DMS53 treated with DMSO at 0.1 percent for 48 hours (cell line): ENCODE measurements around the gene STARD7.
"Not testable (repeated sequence)": the region's sequence is repeated elsewhere in the genome, so short reads cannot be mapped to it uniquely, and the experiment has no call there.

Experiments used
- DNase-seq: peaks from one replicate; lab custom pipeline; 2025; ENCODE audit not compliant: unreplicated experiment; lab: John Stamatoyannopoulos, UW

STARD7 gene

DNA sequence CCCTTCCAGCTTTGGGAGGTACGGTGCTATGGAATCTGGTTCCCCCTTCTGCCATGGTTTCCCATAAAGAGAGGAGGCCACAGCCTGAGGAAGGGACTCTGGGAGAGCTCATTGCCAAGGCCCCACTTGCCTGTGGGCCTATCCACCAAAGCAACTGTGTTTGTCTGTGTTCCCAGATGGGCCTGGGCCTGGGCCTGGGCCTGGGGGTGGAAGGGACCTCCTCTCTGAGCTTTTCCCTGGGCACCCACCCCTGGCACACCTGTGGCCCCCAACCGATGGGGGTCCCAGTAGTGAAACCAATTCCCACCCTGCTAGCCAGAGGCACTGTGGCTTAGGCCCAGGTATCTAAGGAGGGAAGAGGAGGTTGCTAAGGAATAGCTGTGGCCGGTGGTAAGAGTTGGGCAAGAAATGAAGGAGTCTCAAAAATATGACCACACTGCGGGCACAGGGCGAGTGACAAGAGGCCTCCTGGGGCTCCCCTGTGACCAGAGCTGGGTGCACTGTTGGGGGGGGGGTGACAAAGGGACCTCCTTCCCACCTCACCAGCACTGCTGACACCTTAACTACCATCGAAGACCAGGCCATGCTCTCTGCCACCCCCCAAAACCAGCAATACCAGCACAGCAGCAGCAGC lies 58.5 kb downstream of the STARD7 start:
- no peak for DNase-seq

- DNase-seq = peak; percentile 82
Measured at GRCh38 chr2:96148410-96149217, 60.0 kb downstream of the STARD7 start.

- no peak for DNase-seq
Measured at GRCh38 chr2:96147593-96148201, 60.9 kb downstream of the STARD7 start.

DNA sequence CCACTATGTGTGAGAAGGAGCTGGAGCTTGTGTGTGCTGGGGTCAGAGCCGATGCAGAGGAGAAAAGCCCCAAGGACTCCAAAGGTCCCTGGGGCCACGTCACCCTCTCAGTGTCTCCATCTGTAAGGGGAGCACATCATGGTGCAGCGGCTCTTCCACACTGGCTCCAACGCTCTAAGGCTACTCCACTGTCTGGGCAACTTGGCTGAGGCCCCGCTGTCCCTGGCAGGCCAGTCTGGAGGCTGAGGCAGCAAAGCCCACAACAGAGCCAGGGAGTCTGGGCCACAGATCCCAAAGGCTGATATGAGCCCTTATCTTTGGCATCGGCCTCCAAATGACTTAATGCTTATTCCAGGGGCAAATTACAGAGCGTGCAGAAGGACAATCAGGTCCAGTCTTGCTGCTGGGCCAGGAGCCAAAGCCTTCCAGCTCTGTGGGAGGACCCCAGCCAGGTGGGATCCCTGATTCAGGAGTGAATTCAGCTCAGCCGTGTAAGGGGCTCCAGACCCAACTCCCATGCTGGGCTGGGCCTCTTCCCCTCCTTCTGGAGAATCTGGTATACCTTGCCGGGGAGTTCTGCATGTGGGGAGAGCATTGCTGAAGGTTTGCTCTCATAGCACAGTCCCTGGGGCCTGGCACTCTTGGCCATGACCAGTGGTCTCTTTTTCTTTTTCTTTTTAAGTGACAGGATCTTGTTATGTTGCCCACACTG lies 61.6 kb downstream of the STARD7 start:
- DNase-seq = no peak

DNA sequence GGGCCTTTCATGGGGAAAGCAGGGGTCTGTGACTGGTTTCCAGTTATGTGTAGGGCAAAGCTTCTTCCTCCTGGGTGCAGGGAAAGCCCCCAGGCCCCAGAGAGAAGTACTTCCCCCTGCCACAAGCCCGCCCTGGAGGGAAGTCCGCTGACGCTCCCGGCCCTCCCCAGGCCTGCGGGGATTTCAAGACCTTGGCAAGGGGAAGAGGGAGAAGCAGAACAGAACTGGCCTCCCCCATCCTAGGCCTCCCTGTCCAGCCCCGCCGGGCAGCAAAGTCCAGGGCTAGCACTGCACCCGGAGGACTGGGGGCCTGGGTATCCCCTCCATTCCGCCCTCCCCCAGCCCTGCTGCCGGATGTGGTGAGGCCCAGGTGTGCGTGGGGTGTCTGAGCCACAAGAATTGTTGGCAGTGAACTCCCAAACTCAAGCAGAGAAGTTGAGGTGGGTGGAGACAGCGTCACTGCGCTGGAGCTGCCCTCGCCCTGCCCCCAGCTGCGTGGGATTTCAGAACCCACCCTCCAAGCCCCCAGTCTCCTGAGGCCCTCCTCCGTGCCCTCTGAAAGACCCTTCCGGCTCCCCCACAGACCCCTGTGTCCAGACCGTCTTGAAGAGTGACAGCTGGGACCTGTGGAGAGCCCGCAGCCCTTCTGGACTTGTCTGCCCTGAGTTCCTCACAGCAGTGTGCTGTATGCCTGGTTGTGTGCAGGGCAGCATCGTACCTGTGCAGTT lies 62.3 kb downstream of the STARD7 start:
- no peak for DNase-seq

DNA sequence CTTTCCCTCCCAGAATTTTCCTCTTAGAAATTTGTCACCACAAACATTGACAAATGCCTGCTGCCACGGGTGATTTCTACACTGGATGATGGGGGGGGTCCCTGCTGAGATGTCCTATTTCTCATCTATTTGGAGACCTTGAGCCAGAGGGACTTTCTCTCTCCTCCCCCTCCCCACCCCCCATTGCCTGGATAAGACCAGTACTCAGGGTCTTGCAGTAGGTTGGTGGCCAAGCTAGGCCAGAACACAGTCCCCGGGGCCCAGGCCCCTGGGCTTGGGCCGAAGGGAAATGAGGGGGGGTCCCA lies 62.8 kb downstream of the STARD7 start:
- DNase-seq = no peak

DNA sequence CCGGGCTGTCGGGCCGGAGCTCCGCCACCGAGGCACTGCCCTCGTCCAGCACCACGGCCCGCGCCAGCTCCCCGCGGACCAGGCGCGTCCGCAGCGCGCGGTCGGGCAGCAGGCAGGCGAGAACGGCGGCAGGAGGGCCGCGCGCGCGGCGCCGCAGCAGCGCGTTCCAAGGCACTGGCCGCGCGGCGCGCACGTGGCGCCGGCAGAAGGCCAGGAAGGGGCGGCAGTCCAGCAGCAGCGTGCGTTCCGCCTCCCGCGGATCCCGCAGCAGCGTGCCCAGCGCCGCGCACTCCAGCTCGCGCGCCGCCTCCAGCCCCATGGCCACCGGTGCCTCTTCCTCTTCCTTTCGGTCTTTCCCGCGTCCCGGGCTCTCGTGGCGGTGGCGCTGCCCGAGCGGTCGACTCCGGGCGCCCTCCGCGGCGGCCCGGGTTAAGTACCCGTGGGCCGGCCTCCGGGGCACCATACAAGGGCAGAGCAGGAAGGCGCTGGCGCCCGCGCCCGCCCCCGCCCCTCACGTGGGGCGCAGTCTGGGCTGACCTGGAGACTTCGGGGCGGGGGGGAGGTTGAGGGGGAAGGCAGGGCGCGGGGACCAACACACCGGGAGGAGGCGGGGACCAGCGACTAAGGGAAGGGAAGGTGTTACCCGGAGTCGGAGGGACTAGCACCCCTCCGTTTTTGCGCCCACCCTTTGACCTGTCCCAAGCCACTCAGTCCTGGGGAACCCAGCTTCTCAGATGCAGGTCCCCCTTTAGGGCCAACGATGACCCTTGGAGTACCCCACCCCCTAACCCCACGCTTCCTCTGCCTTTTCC lies 63.4 kb downstream of the STARD7 start, which contains the start of gene DUSP2:
TSS of gene DUSP2 (minus strand) at position 405 of the 812 bp plus-strand sequence. CDS start at position 319, 86 bp downstream.
- DNase-seq = peak; percentile 83

DNA sequence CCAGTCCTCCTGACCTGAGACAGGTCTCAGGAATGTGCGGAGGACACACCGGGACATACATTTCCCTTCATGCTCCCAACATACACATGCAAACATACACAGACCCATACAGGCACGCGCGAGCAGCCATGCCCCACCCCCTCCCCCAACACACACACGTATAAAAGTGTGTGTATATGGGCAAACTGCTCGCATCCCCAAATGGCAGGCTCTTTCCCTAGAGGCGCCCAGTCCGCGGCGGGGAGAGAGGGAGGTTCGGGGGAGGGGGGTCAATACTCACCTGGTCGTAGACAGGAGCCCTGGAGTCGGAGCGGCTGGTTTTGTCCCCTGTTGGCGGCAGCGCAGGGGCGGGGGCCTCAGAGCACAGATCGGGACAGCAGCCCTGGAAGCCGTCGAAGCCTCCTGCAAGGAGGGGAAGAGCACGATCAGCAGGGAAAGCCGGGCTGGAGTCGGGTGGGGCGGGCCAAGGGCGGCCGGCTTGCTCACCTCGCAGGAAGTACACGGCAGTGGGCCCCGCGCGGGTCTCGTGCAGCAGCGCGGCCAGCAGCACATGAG lies 64.1 kb downstream of the STARD7 start:
- peak; percentile 47 for DNase-seq

DNA sequence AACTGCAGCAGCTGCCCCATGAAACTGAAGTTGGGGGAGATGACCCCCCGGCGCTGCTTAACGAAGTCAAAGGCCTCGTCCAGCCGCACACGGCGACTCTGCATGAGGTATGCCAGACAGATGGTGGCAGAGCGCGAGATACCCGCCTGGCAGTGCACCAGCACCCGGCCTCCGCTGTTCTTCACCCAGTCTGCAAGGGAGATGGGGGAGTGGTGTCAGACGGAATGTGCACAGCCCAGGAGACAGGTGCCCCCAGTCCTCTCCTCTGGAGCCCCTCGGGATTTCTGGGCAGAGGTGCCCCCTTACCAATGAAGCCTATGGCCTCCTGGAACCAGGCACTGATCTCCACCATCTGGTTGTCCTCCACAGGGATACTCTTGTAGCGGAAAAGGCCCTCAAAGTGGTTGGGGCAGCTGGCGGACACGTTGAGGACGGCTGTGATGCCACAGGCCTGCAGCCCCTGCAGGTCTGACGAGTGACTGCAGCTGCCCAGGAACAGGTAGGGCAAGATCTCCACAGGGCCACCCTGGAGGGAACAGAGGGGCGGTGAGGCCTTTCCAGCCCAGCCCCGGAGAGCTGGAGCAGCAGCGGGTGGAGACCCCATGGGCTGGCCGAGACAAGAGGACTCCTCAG lies 64.7 kb downstream of the STARD7 start:
- DNase-seq = peak; percentile 63

DNA sequence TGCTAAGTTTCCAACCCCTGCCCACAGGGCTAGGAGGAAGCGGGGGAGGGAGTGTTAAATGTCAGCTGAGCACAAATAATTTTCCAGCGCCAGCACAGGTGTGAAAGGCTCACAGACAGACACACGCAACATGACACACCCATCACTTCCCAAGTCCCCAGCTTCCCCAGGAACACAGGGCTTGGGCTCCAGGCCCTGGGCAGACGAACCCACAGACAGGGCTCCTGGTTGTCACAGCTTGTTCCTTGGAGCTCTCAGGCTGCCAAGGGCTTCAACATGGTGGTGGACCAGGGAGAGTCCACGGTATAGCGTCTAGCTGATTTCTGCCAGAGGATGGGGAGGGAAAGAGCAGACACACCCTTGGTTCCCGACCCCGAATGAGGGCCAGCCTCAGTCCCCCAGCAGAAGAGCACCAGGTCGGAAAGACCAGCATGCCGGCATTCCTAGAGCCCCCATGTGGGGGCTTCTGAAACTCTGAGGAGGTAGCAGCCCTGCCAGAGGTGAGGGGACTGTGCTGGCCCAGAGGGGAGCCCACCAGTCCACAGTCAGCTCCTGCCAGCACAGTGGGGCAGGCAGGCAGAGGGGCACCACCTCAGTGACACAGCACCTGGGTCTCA lies 65.3 kb downstream of the STARD7 start:
- no peak for DNase-seq

DNA sequence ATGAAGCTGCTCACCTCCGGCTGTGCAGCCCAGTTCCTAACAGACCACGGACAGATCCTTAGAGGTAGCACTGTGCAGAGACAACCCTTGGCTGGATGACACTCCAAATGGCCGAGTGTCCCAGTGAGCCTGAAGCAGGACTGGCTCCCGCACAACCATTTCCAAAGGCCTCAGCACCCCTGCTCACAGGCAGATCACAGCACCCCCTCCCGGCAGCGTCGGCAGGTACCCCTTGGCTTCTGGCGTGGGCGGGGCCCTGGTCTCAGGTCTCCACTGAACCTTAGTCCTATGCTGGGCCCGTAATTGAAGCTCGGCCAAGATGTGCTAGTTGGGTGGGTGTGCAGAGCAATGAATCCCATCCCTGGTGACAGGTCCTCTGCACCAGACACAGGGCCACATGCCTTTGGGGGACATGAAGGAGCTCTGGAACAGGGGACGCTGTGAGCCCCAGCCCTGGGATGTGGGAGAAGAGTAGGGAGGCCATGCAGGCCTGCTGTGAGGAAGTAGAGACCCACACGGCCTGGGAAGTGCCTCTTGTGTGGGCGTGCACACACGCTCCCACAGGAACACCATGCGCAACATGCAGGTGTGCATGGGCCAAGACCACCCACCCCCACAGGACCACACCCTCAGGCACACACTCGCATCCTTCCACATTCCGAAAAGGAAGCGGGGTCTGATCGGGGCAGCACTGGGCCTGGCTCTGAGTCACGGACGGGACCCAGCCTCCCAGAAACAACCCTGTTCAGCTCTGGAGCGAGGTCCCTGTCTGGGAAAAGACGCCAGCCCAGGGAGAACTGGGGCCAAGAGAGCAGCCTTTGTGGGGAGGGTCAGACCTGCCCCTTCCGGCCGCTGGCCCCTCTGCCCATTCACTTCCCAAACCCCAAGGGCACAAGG lies 66.2 kb downstream of the STARD7 start:
- no peak for DNase-seq

DNA sequence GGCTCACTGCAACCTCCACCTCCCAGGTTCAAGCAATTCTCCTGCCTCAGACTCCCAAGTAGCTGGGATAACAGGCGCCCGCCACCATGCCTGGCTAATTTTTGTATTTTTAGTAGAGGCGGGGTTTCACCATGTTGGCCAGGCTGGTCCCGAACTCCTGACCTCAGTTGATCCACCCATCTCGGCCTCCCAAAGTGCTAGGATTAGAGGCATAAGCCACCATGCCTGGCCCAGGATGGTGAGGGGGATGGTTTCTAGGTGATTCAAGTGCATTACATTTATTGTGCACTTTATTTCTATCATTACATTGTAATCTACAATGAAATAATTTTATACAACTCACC lies 67.0 kb downstream of the STARD7 start:
- not testable (repeated sequence) for DNase-seq

DNA sequence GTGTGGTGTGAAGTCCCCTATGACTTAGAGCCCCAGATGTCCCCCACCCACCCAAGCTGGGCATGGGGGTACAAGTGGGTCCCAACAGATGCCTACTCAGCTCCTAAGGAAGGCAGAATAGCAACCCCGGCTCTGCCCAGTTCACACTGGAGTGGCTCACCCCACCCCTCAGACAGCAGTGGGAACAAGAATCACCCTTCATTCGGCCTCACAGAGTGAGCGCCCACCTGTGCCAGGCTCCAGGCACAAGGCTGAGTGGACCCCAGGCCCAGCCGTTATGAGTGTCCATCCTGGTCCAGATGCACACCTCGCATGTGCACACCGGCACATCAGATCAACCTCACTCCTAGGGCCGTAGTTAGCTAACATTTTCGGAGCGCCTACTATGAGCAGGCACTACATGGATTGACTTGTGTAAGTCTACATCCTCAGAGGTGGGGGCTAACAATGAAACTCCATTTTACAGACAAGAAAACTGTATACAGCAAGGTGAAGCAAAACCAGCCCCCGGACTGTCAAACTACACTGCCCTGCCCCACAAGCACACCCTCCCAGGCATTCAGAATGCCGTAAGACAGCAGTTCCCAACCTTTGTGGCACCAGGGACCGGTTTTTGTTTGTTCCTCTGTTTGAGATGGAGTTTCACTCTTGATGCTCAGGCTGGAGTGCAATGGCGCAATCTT lies 67.5 kb downstream of the STARD7 start:
- no peak for DNase-seq

GRCh38 chr2:96139181-96139758 lies 69.4 kb downstream of the STARD7 start:
- no peak for DNase-seq

- DNase-seq = peak; percentile 77
Measured at GRCh38 chr2:96138179-96139145, 70.2 kb downstream of the STARD7 start, which contains the start of gene ASTL. TSS of gene ASTL (minus strand) at chr2:96138502. CDS start at chr2:96138436, 66 bp downstream.
